Spleen (tissue), 11 donors: ENCODE results near the gene MYOD1. TPM values are rescaled to one million over a fixed set of nuclear protein-coding genes. Genes with fewer than 3 reads are reported as not detected.

Experiments used
- DNase-seq: peaks from one replicate; pipeline ENCODE4 v3.0.0-alpha.2; 2020
- H3K27ac ChIP-seq, 8 donors: fragments of 200-600 bp; sonication (generic) in 7 of 8; 1 replicate in 4 of 8; 2 replicates in 4 of 8; pipeline versions ENCODE4 v1.5.0 to v1.8.0; 2016 to 2021; ENCODE audit warnings: inconsistent platforms in 4 of 8, mild to moderate bottlenecking in 4 of 8, moderate library complexity in 1 of 8
- H3K27me3 ChIP-seq, 7 donors: fragments of 200-600 bp; sonication (generic) in 6 of 7; replicated peaks in 1 of 7; 1 replicate in 4 of 7; 2 replicates in 3 of 7; pipeline versions ENCODE4 v1.5.0 to v1.8.0; 2016 to 2021; ENCODE audit warnings: inconsistent platforms in 3 of 7, mild to moderate bottlenecking in 1 of 7
- H3K36me3 ChIP-seq, 6 donors: fragments of 200-600 bp; sonication (generic) in 5 of 6; 1 replicate in 4 of 6; 2 replicates in 2 of 6; pipeline versions ENCODE4 v1.5.0 to v1.8.0; 2016 to 2021; ENCODE audit warnings: inconsistent platforms in 2 of 6
- H3K4me1 ChIP-seq, 6 donors: fragments of 200-600 bp; sonication (generic) in 5 of 6; 1 replicate in 3 of 6; 2 replicates in 3 of 6; pipeline versions ENCODE4 v1.5.0 to v1.8.0; 2016 to 2021; ENCODE audit warnings: inconsistent platforms in 3 of 6
- H3K4me3 ChIP-seq, 8 donors: fragments of 200-600 bp; sonication (generic) in 7 of 8; 1 replicate in 4 of 8; 2 replicates in 4 of 8; pipeline versions ENCODE4 v1.5.0 to v1.8.0; 2016 to 2021; ENCODE audit warnings: inconsistent platforms in 4 of 8, mild to moderate bottlenecking in 4 of 8, moderate library complexity in 2 of 8
- H3K9me3 ChIP-seq, 8 donors: fragments of 200-600 bp; sonication (generic) in 7 of 8; 1 replicate in 4 of 8; 2 replicates in 4 of 8; pipeline versions ENCODE4 v1.5.0 to v1.8.0; 2016 to 2021; ENCODE audit warnings: inconsistent platforms in 4 of 8
- POLR2A ChIP-seq, 3 donors: fragments of 450-650 bp; IDR thresholded peaks; one replicate each; pipeline ENCODE4 v1.5.1; 2017; ENCODE audit warnings: antibody characterized with exemption in 3 of 3, mild to moderate bottlenecking in 1 of 3
- POLR2AphosphoS5 ChIP-seq, 3 donors: sonication (generic); formaldehyde crosslinking; IDR thresholded peaks; one replicate each; pipeline ENCODE4 v1.5.1; 2017; ENCODE audit warnings: antibody characterized with exemption in 3 of 3
- WGBS, 5 donors: extraction: QIAGEN DNeasy Blood & Tissue Kit in 3 of 5; methylation state at CpG; one replicate each; pipeline versions ENCODE4 v1.1.5 to v1.1.7; 2013 to 2018; 5-methylcytosine and 5-hydroxymethylcytosine counted together
- intact Hi-C: fragments of 100-400 bp; cut with DNase I; formaldehyde crosslinking; loops from one replicate; pipeline ENCODE4 v1.15.0; 2023; ENCODE audit warnings: low total_unique reads
- polyA plus RNA-seq, 3 donors: library from polyadenylated mRNA; stranded (reverse); fragments of 200-250 nt; gene quantifications; one replicate each; pipeline ENCODE4 v1.2.1, GENCODE V29; 2013
- total RNA-seq, 7 donors: library from RNA; depleted of rRNA in 3 of 7; stranded (reverse); fragments of >200 nt in 3 of 7; fragmentation: NEBNext Ultra II Directional in 4 of 7; extraction: Animal tissue kit (Norgen Biotek cat#: 25700) in 4 of 7; gene quantifications; one replicate each; pipeline versions ENCODE4 v1.1.0 to v1.2.1, GENCODE V29; 2016 to 2021
- TF ChIP-seq, protein P1 (sequence below), 11 experiments: fragments of 200-600 bp in 7 of 11; fragments of 450-650 bp in 4 of 11; sonication (generic) in 4 of 11; IDR thresholded peaks in 8 of 11; conservative IDR thresholded peaks in 3 of 11; 1 replicate in 7 of 11; 2 replicates in 4 of 11; pipeline versions ENCODE4 v1.4.0 to v1.8.0; 2016 to 2021; ENCODE audit warnings: antibody characterized with exemption in 11 of 11, inconsistent platforms in 4 of 11, mild to moderate bottlenecking in 1 of 11
- donor health status: healthy with polysubstance abuse.
- donor health status: DM: no; HTN: no; CAD: no; lungs with moderate emphysema.
- donor health status: DM: no; HTN: no; CAD: no.
- donor health status: Bipolar disorder and iron deficiency.
- donor health status: healthy.
- donor health status: DM: no; HTN: no; CAD: no.
- donor health status: DM: yes; HTN: yes; CAD: no.

Gene MYOD1
- total and polyA plus RNA-seq, 10 donors = 0.04 TPM; not detected in 9

DNA sequence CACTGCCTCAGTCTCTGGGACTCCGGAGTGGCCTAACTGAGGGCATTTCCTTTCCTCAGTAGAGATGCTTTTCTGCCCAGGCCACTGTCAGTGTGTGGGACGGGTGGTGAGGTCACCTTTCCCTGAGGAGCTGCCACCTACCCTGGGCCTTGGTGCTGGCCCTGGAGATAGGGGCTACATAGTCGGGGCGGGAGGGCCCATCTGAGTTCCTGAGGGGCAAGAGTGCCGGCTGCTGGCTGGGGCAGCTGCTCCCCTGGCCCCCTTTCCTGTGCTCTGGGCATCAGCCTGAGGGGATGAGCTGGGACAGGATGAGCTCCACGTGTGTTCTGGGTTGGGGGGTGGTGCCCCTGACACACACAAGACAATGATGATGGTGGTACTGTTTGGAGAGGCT is 20.6 kb downstream of the MYOD1 start:
- H3K9me3 ChIP-seq = peaks cover 0 to 7% (median 0%) of the 10 kb centered on the region in 8 donors
- peaks cover 0 to 16% (median 7%) of the 10 kb centered on the region in 6 donors for H3K4me1 ChIP-seq
- intact Hi-C loops = no loop called here
- no peak overlapping the region for H3K27ac ChIP-seq
- 54 to 72% (median 59%) methylated on average over 4 to 6 of the region's 6 CpGs for WGBS, 5 donors
- peak; percentile 51 for DNase-seq
- H3K36me3 ChIP-seq = no peaks in the 10 kb centered on the region
- no peak overlapping the region for H3K4me3 ChIP-seq
- peaks cover 3 to 75% (median 44%) of the 10 kb centered on the region in 7 donors for H3K27me3 ChIP-seq
- TF ChIP-seq POLR2A (IDR thresholded peaks at IDR 0.05) (no peak), POLR2AphosphoS5 (IDR thresholded peaks at IDR 0.05) (no peak)
- TF ChIP-seq, protein P1, sequence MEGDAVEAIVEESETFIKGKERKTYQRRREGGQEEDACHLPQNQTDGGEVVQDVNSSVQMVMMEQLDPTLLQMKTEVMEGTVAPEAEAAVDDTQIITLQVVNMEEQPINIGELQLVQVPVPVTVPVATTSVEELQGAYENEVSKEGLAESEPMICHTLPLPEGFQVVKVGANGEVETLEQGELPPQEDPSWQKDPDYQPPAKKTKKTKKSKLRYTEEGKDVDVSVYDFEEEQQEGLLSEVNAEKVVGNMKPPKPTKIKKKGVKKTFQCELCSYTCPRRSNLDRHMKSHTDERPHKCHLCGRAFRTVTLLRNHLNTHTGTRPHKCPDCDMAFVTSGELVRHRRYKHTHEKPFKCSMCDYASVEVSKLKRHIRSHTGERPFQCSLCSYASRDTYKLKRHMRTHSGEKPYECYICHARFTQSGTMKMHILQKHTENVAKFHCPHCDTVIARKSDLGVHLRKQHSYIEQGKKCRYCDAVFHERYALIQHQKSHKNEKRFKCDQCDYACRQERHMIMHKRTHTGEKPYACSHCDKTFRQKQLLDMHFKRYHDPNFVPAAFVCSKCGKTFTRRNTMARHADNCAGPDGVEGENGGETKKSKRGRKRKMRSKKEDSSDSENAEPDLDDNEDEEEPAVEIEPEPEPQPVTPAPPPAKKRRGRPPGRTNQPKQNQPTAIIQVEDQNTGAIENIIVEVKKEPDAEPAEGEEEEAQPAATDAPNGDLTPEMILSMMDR (IDR thresholded peaks at IDR 0.05 in 8 of 11, conservative IDR thresholded peaks at IDR 0.05 in 3 of 11) = no peak

DNA sequence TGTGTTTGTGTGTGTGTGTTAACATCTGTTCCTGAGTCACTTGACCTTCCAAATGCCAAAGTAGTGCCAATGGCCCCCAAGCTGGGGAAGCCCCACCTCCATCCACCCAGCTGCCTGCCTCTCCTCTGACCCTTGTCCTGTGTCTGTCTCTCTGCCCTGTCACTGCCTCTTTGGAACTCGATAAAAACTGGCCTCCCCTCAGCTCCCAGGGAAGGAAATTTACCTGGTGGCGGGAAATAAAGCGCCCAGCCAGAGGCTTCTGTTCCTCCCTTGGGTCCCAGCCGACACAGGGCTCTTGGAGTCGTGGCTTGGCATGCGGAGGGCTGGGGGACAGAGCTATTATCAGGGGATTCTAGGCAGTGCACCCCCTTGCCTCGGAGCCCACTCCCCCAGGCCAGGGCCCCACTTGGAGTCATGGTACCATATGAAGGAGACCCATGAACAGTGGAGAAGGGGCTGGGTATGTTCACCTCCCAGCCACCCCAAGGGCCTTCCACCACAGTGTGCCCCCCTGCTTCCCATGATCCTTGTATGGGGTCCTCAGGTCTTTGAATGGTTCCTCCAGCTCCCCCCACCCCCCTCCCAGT is 21.4 kb downstream of the MYOD1 start:
- TF ChIP-seq POLR2A (IDR thresholded peaks at IDR 0.05) = no peak
- TF ChIP-seq, protein P1 (IDR thresholded peaks at IDR 0.05 in 8 of 11, conservative IDR thresholded peaks at IDR 0.05 in 3 of 11) = no peak
- no peak for TF ChIP-seq POLR2AphosphoS5 (IDR thresholded peaks at IDR 0.05)
- intact Hi-C loops = no loop called here
- peak; percentile 64 for DNase-seq
- Histone ChIP-seq H3K27ac (no peak overlapping the region), H3K27me3 (peaks cover 2 to 73% (median 36%) of the 10 kb centered on the region in 7 donors), H3K4me1 (peaks cover 0 to 8% (median under 1%) of the 10 kb centered on the region in 6 donors), H3K4me3 (no peak overlapping the region), H3K36me3 (no peaks in the 10 kb centered on the region), H3K9me3 (peaks cover 0 to 5% (median 0%) of the 10 kb centered on the region in 8 donors)
- 64 to 78% (median 74%) methylated on average over 7 of the region's 7 CpGs for WGBS, 5 donors

DNA sequence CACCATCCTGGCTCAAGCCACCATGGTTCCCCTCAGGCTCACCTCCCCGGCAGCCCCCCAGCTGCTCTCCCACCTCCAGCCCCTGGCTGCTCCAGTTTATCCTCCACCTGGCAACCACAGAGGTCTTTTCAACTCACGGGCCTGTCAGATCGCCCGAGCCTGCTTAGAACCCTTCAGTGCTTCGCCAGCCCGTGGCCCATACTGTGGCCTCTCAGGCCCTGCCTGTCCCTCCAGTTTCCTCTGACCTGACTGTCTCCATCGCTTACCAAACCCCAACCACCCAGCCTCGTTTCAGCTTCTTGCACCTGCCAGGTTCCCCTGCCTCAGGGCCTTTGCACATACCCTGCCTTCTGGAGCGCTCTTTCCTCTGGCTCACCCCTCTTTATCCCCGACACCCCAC is 22.1 kb downstream of the MYOD1 start:
- TF ChIP-seq, protein P1 (IDR thresholded peaks at IDR 0.05 in 8 of 11, conservative IDR thresholded peaks at IDR 0.05 in 3 of 11) = no peak
- TF ChIP-seq POLR2A (IDR thresholded peaks at IDR 0.05) (no peak), POLR2AphosphoS5 (IDR thresholded peaks at IDR 0.05) (no peak)
- Histone ChIP-seq H3K27ac (no peak overlapping the region), H3K36me3 (no peaks in the 10 kb centered on the region), H3K27me3 (peaks cover 0 to 71% (median 29%) of the 10 kb centered on the region in 7 donors), H3K9me3 (no peaks in the 10 kb centered on the region), H3K4me3 (no peak overlapping the region), H3K4me1 (peaks cover 0 to under 1% (median 0%) of the 10 kb centered on the region in 6 donors)
- 87 to 93% (median 89%) methylated on average over 10 of the region's 10 CpGs for WGBS, 5 donors
- intact Hi-C loops = no loop called here
- peak; percentile 63 for DNase-seq

DNA sequence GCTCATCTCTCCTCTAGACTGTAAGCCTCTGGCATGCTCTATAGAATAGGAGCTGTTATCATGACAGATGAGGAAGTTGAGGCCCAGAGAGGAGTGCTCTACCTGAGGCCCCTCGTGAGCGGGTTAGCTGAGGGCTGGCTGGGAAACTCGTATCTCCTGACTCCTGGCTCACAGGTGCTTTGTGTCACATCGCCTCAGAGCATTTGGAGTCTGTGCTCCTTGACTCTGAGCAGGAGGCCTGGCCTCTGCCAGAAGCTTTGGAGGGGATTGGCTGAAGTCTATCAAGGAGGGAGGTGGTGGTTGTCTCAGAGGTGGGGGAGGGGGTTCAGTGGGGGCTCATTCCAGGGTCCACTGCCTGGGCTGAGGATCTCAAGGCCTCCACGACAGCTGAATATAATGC is 22.6 kb downstream of the MYOD1 start:
- no peaks in the 10 kb centered on the region for H3K4me1 ChIP-seq

More for the DNA sequence above, 22.6 kb downstream of the MYOD1 start:
- 66 to 76% (median 75%) methylated on average over 5 of the region's 5 CpGs for WGBS, 5 donors
- DNase-seq = peak; percentile 43
- intact Hi-C loops = no loop called here
- H3K9me3 ChIP-seq = no peaks in the 10 kb centered on the region
- TF ChIP-seq POLR2AphosphoS5 (IDR thresholded peaks at IDR 0.05) (no peak), POLR2A (IDR thresholded peaks at IDR 0.05) (no peak)
- TF ChIP-seq, protein P1 (IDR thresholded peaks at IDR 0.05 in 8 of 11, conservative IDR thresholded peaks at IDR 0.05 in 3 of 11) = no peak
- H3K4me3 ChIP-seq = no peak overlapping the region
- H3K27me3 ChIP-seq = peaks cover 0 to 66% (median 23%) of the 10 kb centered on the region in 7 donors
- no peaks in the 10 kb centered on the region for H3K36me3 ChIP-seq
- H3K27ac ChIP-seq = no peak overlapping the region
